Vagina (tissue), 2 donors: ENCODE results near the gene COL28A1.

Experiments
- CTCF ChIP-seq, 3 experiments: fragments of 450-650 bp in 2 of 3; fragments of 200-600 bp in 1 of 3; sonication (generic) in 1 of 3; IDR thresholded peaks; one replicate each; pipeline ENCODE4 v1.5.1; 2017 to 2019; ENCODE audit warnings: antibody characterized with exemption in 3 of 3, mild to moderate bottlenecking in 2 of 3, moderate library complexity in 2 of 3
- POLR2A ChIP-seq, 2 donors: fragments of 450-650 bp; IDR thresholded peaks; one replicate each; pipeline ENCODE4 v1.6.1; 2017; ENCODE audit warnings: antibody characterized with exemption in 2 of 2, mild to moderate bottlenecking in 2 of 2, moderate library complexity in 2 of 2
- POLR2AphosphoS5 ChIP-seq, 2 donors: sonication (generic); formaldehyde crosslinking; IDR thresholded peaks; one replicate each; pipeline ENCODE4 v1.9.0; 2017; ENCODE audit warnings: antibody characterized with exemption in 2 of 2, mild to moderate bottlenecking in 2 of 2, low read depth in 1 of 2; ENCODE audit not compliant: insufficient read depth in 1 of 2

DNA sequence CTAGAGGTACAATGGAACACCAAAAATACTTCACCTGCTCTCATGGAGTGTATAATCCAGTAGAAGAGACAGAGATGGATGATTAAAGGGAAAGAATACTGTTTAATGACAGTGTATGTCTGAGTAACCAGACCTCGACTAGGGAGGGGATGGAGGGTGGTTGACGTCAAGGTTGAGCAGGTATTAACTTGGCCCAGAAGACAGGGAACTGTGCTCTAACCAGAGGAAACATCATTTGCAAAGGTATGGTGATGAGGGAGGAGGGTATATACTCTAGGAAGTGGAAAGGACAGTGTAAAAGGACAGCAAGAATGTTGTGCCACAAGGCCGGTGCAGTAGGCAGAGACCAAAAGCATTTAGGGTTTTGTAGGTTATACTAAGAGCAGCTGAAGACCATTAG lies 33.9 kb upstream of the COL28A1 start:
- TF ChIP-seq CTCF (IDR thresholded peaks at IDR 0.05) (no peak), POLR2A (IDR thresholded peaks at IDR 0.05) (no peak), POLR2AphosphoS5 (IDR thresholded peaks at IDR 0.05; ENCODE audit: insufficient read depth in 1 of 2, low read depth in 1 of 2) (no peak)
